Measurements from ENCODE around the gene UBXN2A.
"Not testable (repeated sequence)": the region's sequence is repeated elsewhere in the genome, so short reads cannot be mapped to it uniquely, and the experiment has no call there.

The UBXN2A gene

DNA sequence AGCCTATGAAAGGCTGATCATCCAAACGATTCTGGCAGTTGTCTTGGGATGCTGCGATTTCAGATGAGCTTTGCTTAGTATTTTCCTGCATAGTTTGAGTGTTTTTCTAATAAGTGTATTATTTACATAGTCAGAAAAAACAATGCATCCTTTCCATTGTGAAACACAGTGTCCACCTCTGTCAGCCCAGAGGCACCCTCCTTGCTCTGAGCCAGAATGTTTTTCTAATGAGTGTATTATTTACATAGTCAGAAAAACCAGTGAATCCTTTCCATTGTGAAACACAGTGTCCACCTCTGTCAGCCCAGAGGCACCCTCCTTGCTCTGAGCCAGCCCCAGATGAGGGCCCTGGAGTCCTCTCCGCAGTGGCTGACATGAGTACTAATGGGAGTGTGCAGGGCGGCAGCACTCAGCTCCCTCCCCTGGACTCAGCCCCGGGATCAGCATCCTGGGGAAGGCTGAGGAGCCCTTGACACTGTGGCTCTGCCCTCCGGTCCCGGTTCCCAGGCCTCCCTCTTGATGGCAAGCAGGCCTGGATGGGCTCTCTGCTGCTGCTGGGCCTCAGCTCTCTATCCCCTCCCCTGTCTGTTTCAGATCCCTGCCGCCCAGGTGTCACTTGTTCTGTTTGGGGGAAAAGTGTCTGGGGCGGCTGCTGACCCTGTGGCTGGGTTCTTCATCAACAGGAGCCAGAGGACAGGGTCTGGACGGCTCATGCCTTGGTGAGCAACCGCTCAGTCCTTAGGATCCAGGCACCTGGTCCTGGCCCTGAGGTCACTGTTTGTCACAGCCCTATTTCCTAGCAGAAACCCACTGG is 75.5 kb downstream of the UBXN2A start:
- no peak for DNase-seq

DNA sequence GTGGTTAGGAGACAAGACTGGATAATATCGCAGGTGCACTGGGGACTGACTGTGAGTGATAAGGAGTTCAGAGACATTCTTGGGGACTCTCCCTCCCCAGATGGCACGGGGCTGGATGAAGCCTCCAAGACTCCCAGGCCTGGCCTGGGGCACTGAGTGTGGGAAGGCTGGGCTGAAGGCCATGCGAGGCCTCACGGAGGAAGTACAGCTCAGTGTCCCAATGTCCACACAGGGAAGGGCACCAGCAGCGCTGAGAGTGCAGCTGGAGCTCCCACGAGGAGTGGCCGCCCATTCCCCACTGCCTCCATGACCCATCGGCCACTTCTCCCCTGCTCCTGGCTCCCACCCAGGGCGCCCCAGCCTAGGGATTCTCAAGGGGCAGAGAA is 76.1 kb downstream of the UBXN2A start:
- no peak for DNase-seq

DNA sequence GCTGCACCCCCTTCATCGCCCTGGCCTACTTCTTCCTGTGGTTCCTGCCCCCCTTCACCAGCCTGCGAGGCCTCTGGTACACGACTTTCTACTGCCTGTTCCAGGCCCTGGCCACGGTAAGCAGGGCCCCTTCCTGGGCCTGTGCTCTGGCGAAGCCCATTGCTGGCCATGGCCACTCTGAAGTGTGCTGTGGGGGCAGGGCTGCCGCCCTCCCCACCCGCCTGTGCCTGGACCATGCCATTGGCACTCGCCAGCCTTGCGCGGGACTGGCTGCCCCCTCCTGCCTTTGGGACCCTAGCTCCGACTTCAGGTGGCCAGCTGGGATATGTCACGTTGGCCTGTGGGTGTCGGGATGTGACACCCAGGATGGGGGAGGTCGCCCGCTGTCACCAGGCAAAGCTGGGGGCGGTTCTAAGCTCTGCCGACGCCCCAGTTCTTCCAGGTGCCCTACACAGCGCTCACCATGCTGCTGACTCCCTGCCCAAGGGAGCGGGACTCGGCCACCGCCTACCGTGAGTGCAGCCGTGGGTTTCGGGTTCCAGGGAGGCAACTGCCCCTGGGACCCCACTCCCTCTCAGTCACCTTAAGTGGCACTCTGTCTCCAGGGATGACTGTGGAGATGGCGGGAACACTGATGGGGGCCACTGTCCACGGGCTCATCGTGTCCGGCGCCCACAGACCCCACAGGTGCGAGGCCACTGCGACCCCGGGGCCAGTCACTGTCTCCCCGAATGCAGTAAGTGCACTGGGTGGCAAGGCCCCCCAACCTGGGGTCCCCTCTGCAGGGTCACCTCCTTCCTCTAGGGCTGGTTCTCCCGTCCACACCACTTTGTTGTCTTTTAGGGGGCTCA is 76.8 kb downstream of the UBXN2A start:
- no peak for DNase-seq

DNA sequence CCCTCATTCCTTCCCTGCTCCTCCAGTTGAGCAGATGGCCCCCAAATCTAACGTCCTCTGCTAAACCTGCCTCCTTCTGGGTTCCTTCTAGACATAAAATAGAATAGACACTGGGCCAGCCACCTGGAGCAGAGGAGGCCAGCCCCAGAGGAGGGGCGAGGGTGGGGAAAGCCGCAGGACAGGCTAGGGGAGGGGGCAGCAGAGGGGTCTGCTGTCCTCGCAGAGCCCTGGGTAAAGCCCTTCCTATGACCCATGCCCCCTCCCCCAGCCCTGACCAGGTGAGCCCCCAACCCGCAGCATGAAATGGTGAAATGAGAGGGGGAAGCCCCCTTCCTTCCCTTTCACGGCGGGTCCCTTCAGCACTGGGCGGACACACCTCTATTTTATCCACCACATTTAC is 77.4 kb downstream of the UBXN2A start:
- DNase-seq = no peak

DNA sequence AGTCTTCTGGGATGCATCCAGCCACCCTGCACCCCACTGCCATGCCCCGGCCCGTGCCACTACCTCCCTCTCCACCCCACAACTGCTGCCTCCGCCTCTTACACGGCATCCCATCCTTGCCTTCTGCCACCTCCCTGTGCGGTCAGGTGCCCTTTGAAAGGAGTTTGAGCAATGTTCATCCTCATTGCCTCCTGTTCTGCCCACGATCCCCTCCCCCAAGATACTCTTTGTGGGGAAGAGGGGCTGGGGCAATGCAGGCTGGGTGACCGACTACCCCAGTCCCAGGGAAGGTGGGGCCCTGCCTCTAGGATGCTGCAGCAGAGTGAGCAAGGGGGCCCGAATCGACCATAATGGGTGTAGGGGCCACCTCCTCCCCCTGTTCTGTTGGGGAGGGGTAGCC is 78.0 kb downstream of the UBXN2A start:
- DNase-seq = no peak

DNA sequence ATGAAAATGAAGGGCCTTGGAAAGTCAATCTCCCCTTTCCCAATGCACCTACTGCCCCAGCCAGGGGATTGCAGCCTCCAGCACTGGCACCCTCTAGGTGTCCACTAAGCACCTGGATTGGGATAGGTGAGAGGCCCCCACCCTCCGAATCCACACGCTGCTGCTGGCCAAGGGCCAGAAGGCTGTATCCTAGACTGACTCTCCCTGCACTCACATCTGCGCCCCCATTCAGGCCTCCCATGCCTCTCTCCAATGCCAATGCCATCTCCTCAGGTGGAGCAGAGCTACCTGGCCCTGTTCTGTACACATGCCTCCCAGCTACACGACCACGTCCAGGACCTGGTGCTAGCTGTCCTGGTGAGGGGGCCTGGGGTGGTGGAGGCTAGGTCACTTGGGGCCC is 79.5 kb downstream of the UBXN2A start:
- DNase-seq = no peak

DNA sequence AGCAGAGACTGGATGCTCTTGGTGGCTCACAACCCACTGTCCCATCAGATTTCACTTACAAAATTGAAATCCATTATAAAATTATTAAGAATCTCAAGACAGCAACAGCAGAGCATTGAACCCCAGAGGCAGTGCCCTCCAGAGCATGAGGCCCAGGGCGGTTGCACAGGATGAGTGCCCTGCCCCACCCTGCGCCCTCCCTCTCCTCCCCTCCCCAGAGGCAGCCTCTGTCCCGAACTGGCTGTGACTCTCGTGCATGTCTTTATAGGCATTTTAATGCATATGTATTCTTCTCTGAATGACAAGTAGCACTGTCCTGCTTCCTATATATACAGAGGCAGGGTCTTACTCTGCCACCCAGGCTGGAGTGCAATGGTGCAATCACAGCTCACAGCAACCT is 80.0 kb downstream of the UBXN2A start:
- no peak for DNase-seq

DNA sequence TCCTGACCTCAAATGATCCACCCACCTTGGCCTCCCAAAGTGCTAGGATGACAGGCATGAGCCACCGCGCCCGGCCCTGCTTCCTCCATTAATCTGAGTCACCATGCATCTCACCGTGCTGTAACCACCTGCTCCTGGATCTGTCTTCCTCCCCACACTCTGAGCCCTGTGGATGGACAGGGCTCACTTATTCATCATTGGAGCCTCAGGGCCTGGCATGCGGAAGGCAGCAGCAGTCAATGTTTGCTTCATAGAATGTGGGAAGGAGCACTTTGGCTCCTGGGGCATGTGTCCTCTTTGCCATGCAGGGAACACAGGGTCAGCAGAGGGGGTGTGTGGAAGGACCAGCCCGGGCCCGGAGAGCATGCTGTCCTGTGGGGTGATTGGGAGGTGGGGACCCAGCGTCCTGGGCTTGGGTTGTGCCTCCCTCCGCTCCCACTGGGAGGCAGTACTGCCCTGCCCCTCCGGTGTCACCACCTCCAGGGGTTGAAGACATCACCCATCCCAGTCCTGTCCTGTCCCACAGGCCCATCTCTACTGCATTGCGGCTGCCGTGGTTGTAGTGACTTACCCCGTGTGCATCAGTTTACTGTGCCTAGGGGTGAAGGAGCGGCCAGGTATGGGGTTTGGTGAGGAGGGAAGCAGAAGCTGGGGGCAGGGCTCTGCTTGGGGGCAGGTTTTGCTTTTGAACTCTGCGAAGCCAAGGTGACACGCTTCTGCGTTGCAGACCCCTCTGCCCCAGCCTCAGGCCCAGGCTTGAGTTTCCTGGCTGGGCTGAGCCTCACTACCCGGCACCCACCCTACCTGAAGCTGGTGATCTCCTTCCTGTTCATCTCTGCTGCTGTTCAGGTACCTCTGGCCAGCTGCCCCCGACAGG is 81.1 kb downstream of the UBXN2A start:
- no peak for DNase-seq

DNA sequence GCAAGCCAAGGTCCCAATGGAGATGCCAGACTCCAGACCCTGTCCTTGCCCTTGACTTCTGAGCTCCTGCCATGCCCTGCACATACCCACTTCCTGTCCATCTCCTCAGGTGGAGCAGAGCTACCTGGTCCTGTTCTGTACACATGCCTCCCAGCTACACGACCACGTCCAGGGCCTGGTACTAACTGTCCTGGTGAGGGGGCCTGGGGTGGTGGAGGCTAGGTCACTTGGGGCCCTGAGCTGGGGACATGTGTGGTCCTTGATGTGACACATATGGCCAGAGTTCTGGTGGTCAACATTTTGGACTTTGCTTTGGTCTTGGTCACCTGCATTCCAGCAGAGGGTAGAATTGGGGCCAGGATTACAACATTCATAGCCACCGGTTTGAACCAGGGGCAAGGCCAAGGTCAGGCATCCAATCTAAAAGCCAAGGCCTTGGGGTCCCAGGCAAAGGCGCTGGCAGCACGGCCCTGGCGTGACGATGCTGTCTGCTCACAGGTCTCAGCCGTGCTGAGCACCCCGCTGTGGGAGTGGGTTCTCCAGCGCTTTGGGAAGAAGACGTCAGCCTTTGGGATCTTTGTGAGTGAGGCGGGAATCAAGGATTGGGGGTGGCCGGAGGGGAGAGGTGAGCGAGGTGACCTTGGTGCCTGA is 82.2 kb downstream of the UBXN2A start:
- DNase-seq = no peak

DNA sequence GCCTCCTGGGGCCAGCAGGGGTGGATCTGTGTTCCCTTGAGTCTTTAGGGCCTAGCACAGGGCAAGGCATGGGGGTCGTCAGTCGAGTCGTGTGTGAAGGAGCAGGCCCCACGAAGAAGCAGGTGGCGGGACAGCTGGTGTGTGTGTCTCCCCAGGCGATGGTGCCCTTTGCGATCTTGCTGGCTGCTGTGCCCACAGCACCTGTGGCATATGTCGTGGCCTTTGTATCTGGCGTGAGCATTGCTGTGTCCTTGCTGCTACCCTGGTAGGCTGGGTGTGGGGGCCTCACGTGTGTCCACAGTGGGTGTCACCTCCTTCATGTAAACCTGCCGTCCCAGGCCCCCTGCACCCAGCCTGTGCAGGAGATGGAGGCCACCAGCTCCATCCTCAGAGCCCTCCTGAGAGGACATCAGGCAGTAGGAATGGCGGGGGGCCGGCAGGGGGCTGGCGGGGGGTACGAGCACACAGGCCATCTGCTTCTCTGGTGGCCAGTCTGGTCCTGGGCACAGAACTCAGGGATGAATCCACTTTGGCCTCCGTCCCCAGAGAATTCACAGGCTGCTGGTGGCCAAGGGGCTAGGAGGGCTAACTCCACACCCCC is 82.8 kb downstream of the UBXN2A start:
- DNase-seq = no peak

DNA sequence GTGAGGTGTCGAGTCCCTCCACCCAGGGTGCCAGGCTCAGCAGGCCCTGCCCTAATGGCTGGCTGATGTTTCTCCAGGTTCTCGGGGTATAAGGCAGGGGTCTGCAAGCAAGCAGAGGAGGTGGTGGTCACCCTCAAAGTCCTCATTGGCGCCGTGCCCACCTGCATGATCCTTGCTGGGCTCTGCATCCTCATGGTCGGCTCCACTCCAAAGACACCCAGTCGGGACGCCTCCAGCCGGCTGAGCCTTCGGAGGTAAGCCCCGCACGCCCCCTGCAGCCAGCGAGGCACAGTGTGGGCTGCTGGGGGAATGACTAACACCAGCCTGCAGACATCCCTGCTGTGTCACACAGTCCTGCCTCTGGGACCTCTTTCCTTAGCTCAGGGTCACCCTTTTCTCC is 83.8 kb downstream of the UBXN2A start:
- DNase-seq = no peak

DNA sequence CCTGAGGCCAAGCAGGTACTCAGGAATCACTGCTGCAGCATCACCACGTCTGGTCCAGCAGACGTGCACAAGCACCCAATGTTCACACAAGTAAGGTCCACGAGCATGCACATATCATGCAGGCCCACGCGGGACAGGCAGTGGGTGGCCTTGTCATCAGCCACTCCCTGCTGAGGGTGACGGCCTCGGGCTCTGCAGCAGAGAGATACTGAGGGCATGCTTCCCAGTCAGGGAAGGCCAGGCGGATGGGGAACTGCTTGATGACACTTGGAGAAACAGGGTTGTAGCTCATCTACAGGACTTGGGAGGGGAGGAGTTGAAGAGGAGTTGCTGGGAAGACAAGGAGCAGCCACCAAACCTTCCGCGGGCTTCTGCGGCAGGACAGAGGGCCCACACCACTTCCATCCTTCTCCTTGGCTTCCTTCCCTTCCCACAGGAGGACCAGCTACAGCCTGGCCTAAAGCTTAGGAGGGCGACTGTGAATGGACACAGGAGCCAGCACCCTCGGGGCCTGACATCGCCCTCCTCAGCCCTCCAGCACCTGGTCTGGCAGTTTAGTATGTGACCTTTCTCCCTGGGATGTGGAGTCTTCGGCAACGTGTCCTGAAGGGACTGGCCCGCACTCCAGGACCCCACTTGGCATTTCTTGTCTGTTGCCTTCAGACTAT is 84.9 kb downstream of the UBXN2A start:
- no peak for DNase-seq

DNA sequence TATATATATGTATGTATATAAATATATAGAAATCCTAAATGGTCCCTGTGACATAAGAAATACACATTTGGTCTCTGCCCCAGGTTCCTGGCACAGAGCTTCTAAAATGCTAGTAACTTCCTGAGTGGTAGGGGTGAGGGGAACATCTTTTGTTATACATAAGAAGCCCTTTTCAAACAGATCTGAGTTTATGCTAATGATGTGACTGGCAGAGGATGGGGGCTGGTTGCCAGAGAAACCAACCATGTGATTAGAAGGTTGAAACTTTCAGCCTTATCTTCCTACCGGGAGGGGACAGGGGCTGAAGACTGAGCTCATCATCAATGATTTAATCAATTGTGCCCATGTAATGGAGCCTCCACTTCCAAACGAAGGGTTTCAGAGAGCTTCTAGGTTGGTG is 86.0 kb downstream of the UBXN2A start:
- DNase-seq = no peak

DNA sequence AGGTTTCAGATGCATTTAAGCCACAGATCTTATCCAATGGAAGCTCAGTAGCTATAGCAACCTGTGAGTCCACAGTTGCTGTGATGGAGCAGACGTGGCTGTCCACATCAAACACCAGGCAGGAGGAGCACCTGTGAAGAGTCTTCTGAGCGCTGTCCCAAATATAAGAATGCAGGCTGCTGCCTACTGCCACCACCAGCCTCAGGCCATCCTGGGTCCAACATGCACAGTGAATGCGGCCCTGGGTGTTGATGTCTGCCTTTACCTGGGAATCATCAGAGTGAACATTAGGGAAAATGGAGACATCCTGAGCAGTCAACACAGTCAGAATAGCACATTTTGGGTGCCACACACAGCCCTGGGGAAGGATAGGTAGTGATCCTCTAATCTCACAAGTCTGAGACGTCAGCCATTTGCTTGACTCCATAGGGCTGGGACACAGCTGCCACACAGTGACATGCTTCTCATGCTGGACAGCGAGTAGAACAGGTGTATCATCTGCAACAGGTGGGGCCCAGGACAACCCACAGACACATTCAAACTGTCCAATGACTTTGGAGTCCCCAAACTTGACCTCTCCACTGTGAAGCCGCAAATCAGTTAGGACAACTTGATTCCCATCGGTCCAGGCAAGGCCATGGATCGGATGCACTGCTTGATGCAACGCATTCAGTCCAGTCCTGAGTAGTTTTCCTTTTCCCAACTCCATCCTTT is 98.7 kb downstream of the UBXN2A start:
- no peak for DNase-seq

DNA sequence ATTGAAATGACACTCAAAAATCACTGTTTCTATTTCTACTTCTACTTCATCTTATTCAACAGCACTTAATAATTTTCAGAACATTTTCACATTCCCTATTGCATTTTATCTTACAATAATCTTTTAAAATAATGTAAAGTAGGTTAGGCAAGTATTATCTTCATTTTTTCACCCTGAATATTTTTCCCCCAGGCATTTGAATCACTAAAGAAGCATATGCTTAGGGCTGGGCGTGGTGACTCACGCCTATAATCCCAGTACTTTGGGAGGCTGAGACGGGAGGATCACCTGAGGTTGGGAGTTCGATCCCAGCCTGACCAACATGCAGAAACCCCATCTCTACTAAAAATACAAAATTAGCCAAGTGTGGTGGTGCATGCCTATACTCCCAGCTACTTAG is 100.2 kb downstream of the UBXN2A start:
- no peak for DNase-seq

DNA sequence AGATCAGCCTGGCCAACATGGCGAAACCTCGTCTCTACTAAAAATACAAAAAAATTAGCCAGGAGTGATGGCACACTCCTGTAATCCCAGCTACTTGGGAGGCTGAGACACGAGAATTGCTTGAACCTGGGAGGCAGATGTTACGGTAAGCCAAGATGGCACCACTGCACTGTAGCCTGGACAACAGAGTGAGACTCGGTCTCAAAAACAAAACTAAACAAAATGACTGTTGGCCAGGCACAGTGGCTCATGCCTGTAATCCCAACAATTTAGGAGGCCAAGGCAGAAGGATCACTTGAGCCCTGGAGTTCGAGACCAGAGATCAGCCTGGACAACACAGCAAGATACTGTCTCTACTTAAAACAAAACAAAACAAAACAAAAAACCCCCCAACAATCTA is 102.9 kb downstream of the UBXN2A start:
- DNase-seq = not testable (repeated sequence)

DNA sequence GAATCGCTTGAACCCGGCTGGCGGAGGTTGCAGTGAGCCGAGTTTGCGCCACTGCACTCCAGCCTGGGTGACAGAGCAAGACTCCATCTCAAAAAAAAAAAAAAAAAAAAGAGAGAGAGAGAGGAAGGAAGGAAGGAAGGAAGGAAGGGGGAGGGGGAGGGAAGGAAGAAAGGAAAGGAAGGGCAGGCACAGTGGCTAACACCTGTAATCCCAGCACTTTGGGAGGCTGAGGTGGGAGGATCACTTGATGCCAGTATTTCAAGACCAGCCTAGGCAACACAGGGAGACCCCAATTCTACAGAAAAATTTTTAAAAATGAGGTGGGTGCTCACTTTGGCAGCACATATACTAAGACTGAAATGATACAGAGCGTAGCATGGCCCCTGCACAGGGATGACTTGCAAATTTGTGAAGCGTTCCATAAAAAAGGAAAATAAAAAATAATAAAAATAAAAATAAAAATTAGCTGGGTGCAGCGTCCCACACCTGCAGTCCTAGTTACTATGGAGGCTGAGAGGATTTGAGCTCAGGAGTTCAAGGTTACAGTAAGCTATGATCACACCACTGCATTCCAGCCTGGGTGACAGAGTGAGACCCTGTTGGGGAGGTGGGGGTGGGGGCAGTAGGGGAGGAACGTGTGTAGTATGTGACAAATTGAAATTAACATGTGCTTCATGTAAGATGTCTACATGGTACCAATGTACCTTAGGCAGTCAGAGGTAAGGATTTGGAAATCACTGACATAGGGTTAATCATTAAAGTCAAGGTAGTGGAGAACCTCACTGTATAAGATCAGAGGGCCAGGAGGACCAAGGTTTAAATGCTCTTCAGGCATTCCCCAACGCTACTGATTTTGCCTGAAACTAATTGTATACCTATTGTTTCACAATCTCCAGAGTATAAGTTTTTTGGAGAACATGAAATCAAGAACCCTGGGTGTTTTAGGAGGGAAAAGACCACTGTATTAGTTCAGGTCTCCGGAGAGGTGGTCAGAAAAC is 105.5 kb downstream of the UBXN2A start:
- DNase-seq = no peak

DNA sequence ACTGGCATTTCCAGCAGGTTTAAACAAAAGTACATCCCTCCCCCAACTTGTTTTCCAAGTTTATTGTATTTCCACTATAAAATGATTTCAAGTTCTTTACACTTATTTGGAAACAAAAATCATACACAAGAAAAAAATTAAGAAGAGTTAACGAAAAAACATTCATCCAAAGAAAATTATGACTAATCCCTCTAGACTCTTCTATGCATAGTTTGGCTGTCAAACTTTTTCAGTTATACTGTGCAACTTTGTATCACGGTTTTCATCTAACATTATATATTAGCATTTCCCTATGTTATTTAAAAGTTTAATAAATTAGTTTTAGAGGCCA is 106.3 kb downstream of the UBXN2A start:
- DNase-seq = no peak

DNA sequence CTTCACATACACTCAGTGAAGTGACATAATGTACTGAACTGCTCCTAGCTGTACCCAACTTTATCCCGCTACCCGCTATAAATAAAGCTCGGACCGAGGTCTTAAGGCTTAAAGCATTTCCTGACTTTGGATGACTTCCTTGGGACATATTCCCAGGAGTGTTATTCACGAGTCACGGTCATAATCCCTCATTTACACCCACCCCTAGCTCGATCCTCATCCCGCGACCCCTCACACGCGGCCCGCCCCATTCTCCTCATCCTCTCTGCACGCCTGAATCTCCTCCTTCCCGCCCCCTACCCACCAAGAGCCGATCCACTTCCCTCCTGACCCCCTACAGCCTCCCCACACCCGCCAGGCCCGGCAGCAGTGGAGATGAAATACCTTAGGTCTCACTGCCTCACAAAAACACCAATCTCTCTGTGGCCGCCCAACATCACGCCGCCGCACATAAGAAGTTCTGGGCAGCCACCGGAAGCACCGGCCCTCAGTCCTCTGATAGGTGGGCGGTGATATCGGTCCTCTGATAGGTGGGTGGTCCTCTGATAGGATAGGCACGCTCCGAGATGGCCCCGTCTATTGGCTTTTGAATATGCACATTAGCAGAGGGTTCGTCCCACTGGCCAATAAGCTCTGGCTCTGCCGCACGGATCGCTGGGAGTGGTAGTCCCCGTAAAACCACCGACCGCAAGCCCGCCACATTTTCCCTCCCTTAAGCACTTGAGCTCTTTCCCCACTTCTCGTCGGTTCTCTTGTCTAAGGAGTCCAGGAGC is 106.9 kb downstream of the UBXN2A start, which contains the start of gene WDCP:
TSS of gene WDCP (minus strand) at position 462 of the 773 bp plus-strand sequence. CDS start 7,897 bp downstream, outside the sequence.
- DNase-seq = peak; percentile 98
